Mesenteric fat pad (tissue), 1 donor: ENCODE data around the gene MT1F. TPM values are rescaled to one million over a fixed set of nuclear protein-coding genes. Genes with fewer than 3 reads are reported as not detected.
A peak's percentile ranks its signal among the peaks of the same experiment; 100 is the strongest.
"Not testable (repeated sequence)": the region's sequence is repeated elsewhere in the genome, so short reads cannot be mapped to it uniquely, and the experiment has no call there.

Source experiments
- DNase-seq: peaks from one replicate; pipeline ENCODE4 v3.0.0-alpha.2; 2020; ENCODE audit warnings: low spot score
- long read RNA-seq: library from polyadenylated mRNA; unstranded; transcript quantifications from one replicate; pipeline ENCODE4 v2.0.0, GENCODE V29; 2020
- total RNA-seq: library from RNA; stranded (reverse); fragmentation: NEBNext Ultra II Directional; extraction: Animal tissue kit (Norgen Biotek cat#: 25700); gene quantifications from one replicate; pipeline ENCODE4 v1.2.1, GENCODE V29; 2021
- donor health status: DM: yes; HTN: yes; CAD: no.

The MT1F gene
- total RNA-seq, result 11.8 TPM
- long read RNA-seq, partial matches to known transcripts, result 0 of 1 reads
- long read RNA-seq, other reads (novel, unspliced or antisense), result 0 of 1 reads

- no peak for DNase-seq
These were observed at the start of gene MT1F for GRCh38 chr16:56657555-56658326. Gene MT1F (plus strand): TSS chr16:56657959. CDS start chr16:56658059, 100 bp downstream.

- peak; percentile 99 for DNase-seq
These were observed 49.5 kb upstream of the MT1F start, which contains the start of gene MT2A for GRCh38 chr16:56608043-56608875. Gene MT2A (plus strand): TSS chr16:56608584. CDS start chr16:56608656, 72 bp downstream.

GRCh38 chr16:56608876-56609462, 48.8 kb upstream of the MT1F start:
- DNase-seq, result peak; percentile 89

DNA sequence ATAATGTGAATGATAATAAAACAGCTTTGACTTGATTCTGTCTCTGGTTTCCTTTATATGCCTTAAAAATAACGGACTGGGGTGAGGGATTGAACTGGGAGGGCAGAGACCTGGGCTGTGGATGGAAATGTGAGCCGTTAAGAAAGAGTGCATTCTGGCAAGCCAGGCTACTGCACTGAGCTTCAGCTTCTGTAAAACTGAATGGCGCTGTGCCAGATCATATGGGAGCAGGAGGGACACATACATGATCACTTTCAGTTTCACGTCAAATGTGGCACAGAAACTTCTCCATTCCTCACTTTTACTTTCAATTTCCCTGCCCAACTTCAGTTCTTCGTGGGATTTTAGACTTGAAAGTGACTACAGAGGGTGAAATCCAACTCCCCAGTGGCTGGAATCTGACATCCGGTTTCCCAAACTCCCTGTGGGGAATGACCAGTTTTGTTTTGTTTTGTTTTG, 48.3 kb upstream of the MT1F start:
- peak; percentile 39 for DNase-seq

- DNase-seq, result peak; percentile 88
These were observed 47.6 kb upstream of the MT1F start for GRCh38 chr16:56610017-56610608.

- DNase-seq, result no peak
These were observed 47.1 kb upstream of the MT1F start for GRCh38 chr16:56610609-56611111.

DNA sequence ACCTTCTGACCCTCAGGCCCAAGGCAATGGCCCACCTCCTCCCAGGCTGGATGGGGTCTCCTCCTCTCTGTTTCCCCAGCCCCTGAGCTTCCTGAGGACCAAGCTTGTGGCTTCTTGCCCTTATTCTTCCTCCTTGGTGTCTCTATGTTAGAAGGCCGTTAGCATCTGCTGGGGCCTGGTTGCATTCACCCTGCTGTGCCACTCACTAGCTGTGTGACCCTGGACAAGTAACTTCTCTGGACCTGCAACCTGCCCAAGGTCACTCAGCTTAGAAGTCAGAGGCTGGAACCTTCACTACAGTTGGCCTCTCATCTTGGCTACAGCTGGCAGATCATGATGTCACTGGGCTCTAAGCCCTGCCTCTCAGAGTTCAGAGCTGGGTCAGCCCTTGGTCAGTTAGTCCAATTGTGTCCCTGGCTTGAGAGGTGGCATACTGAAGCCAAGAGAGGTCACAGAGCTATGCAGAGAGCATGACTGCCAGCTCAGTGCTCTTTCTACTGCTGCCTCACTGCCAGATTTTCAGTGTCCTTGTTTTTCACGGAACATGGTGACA, 46.4 kb upstream of the MT1F start:
- DNase-seq, result peak; percentile 86

- DNase-seq, result no peak
These were observed 44.1 kb upstream of the MT1F start for GRCh38 chr16:56613706-56614105.

DNA sequence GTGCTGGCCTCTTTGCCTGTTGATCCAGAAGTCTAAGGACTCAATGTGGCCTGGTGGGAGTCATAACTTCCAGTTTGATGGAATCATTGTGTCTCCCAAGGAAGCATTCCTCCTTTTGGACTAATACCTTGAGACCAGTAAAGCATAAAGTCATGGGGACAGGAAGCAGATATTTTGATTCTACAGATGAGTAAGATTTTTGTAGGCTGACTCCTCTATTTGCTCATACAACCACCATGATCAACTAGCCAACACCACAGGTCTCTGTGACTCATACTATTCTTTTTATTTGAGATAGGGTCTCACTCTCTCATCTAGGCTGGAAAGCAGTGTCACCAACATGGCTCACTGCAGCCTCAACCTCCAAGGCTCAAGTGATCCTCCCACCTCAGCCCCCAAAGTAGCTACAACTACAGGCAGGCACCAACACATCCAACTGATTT, 43.2 kb upstream of the MT1F start:
- no peak for DNase-seq

DNA sequence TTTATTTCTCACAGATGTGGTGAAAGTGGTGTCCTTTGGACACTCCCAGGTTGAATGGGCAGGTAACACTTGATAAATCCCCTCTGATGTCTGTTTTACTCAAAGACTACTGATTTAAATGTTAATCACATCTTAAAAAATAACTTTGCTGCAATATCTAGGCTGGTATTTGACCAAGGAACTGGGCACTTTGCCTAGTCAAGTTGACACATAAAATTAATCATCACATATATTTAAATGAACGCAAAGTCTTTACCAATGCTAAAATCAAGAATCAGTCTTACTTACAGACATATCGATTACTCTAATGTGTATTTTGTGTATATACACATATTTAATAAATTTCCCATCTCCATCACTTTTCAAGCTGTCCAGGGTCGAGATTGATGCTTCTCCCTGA, 42.4 kb upstream of the MT1F start:
- DNase-seq, result no peak

- no peak for DNase-seq
These were observed 41.0 kb upstream of the MT1F start for GRCh38 chr16:56616608-56617211.

DNA sequence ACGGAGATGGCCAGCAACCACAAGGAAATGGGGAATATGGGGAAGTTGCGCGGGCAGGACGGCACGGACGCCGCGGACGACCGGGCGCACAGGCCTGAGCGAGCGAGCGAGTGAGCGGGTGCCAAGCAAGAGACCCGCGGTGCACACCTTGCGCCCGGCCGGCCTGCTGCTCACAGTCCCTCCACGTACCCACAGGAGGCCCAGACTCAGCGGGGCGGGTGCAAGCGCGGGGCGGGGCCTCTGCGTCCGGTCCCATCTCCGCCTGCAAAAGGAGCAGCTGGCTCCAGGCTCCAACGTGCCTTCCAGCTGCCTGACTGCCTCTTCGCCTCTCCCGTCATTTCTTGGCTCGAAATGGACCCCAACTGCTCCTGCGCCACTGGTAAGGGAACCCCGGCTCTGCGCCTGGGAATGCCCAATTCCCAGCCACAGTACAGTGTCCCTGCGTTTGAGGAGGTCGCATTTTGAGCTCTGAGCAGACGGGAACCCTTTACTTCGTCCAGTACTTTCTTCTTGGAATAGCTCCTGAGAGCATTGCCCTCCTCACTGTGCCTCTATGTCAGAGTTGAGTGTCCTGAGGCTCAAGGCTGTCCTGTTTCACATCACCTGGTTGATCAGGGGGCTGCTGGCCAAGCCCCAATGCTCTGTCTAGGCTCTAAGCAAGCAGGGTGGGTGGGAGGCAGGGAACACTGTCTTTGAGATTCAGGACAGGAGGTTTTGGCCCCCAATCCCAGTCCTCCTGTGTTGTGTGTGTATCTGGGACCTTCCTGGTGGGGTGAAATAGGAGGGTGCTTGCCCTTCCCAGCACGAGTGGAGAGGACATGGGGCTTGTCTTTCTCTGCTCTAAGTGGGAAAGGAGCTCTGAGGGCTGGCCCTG, 40.3 kb upstream of the MT1F start:
- peak; percentile 92 for DNase-seq

DNA sequence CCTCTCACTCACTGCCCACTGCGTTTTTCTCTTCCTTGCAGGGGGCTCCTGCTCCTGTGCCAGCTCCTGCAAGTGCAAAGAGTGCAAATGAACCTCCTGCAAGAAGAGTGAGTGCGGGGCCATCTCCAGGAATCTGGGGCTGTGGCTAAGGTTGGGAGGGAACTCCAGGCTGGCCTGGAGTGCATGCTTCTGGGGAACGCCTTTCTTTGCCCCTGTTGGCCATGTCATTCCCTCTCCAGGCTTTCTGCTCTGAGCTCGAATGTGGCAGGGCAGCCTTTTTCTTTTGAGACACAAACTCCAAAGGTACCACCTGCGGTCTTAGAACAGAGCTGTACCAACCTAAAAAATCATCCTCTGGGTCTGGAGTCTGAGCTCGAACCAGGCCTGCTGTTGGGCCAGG, 39.6 kb upstream of the MT1F start:
- no peak for DNase-seq

DNA sequence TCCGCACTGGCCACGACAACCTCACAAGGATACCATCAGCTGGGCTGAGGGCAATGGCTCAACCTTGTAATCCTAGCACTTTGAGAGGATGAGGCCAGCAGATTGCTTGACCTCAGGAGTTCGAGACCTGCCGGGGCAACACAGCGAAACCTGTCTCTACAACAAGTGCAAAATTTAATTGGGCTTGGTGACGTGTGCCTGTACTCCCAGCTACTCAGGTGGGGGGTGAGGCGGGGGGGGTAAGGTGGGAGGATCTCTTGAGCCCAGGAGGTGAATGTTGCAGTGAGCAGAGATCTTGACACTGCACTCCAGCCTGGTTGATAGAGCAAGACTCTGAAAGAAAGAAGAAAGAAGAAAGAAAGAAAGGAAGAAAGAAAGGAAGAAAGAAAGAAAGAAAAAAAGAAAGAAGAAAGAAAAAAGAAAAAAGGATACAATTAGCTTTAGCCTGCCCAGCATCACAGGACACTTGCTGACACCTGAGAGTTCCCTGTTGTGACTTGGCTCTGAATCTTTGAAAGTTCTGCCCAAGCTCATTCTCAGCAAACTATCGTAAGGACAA, 37.3 kb upstream of the MT1F start:
- no peak for DNase-seq

- not testable (repeated sequence) for DNase-seq
These were observed 35.9 kb upstream of the MT1F start for GRCh38 chr16:56621665-56622445.

GRCh38 chr16:56623184-56623583, 34.6 kb upstream of the MT1F start:
- DNase-seq, result not testable (repeated sequence)

- no peak for DNase-seq
These were observed 34.1 kb upstream of the MT1F start for GRCh38 chr16:56623637-56624036.
